Neural crest cell (in vitro differentiated cells): Measurements from ENCODE around the gene CYP3A4. TPM values are rescaled to one million over a fixed set of nuclear protein-coding genes. Genes with fewer than 3 reads are reported as not detected.

ENCODE experiments used
- DNase-seq: peaks from one replicate; pipeline ENCODE4 v3.0.0; 2021; ENCODE audit warnings: low read depth, mixed read lengths, low spot score
- H3K27ac Mint-ChIP-seq: one replicate; pipeline ENCODE4 v1.8.0; 2021; ENCODE audit warnings: mild to moderate bottlenecking, mixed read lengths; ENCODE audit not compliant: unreplicated experiment
- H3K27me3 Mint-ChIP-seq: 2 replicates; pipeline ENCODE4 v1.8.0; 2021; ENCODE audit warnings: low read depth, mild to moderate bottlenecking, mixed read lengths
- H3K36me3 Mint-ChIP-seq: 2 replicates; pipeline ENCODE4 v1.8.0; 2021; ENCODE audit warnings: low read depth, mild to moderate bottlenecking, mixed read lengths
- H3K4me1 Mint-ChIP-seq: 2 replicates; pipeline ENCODE4 v1.8.0; 2021; ENCODE audit warnings: mixed read lengths
- H3K4me3 Mint-ChIP-seq: one replicate; pipeline ENCODE4 v1.8.0; 2021; ENCODE audit warnings: mild to moderate bottlenecking, mixed read lengths
- H3K9me3 Mint-ChIP-seq: 2 replicates; pipeline ENCODE4 v1.8.0; 2021; ENCODE audit warnings: mixed read lengths
- total RNA-seq: library from RNA; stranded (reverse); gene quantifications from 2 replicates; pipeline ENCODE4 v1.2.1, GENCODE V29; 2021
- TF ChIP-seq, protein P1 (sequence below): fragments of 200-600 bp; sonication (generic); conservative IDR thresholded peaks from 2 replicates; pipeline ENCODE4 v1.5.0; 2021; ENCODE audit warnings: antibody characterized with exemption, mild to moderate bottlenecking

The CYP3A4 gene
- total RNA-seq, 1 donor from 2014 or later, result not detected

- TF ChIP-seq, protein P1, sequence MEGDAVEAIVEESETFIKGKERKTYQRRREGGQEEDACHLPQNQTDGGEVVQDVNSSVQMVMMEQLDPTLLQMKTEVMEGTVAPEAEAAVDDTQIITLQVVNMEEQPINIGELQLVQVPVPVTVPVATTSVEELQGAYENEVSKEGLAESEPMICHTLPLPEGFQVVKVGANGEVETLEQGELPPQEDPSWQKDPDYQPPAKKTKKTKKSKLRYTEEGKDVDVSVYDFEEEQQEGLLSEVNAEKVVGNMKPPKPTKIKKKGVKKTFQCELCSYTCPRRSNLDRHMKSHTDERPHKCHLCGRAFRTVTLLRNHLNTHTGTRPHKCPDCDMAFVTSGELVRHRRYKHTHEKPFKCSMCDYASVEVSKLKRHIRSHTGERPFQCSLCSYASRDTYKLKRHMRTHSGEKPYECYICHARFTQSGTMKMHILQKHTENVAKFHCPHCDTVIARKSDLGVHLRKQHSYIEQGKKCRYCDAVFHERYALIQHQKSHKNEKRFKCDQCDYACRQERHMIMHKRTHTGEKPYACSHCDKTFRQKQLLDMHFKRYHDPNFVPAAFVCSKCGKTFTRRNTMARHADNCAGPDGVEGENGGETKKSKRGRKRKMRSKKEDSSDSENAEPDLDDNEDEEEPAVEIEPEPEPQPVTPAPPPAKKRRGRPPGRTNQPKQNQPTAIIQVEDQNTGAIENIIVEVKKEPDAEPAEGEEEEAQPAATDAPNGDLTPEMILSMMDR, result no peak
- DNase-seq, result no peak
- Mint-ChIP-seq H3K27ac (no peak overlapping the region), H3K9me3 (peaks cover 2% of the 10 kb centered on the region), H3K4me3 (no peak overlapping the region), H3K27me3 (peaks cover 45% of the 10 kb centered on the region), H3K4me1 (no peaks in the 10 kb centered on the region), H3K36me3 (no peaks in the 10 kb centered on the region)
These were observed 15.5 kb downstream of the CYP3A4 start for GRCh38 chr7:99768471-99768870.

GRCh38 chr7:99767662-99768061 lies 16.3 kb downstream of the CYP3A4 start:
- no peaks in the 10 kb centered on the region for H3K9me3 Mint-ChIP-seq
- H3K36me3 Mint-ChIP-seq, result no peaks in the 10 kb centered on the region
- no peak overlapping the region for H3K4me3 Mint-ChIP-seq
- H3K4me1 Mint-ChIP-seq, result no peaks in the 10 kb centered on the region
- peaks cover 39% of the 10 kb centered on the region for H3K27me3 Mint-ChIP-seq
- no peak overlapping the region for H3K27ac Mint-ChIP-seq
- no peak for DNase-seq
- TF ChIP-seq, protein P1, result no peak

- Mint-ChIP-seq H3K4me3 (no peak overlapping the region), H3K4me1 (no peaks in the 10 kb centered on the region), H3K27ac (no peak overlapping the region), H3K36me3 (no peaks in the 10 kb centered on the region), H3K27me3 (peaks cover 30% of the 10 kb centered on the region), H3K9me3 (no peaks in the 10 kb centered on the region)
- TF ChIP-seq, protein P1, result no peak
- no peak for DNase-seq
These were observed 17.4 kb downstream of the CYP3A4 start for GRCh38 chr7:99766484-99767099.

DNA sequence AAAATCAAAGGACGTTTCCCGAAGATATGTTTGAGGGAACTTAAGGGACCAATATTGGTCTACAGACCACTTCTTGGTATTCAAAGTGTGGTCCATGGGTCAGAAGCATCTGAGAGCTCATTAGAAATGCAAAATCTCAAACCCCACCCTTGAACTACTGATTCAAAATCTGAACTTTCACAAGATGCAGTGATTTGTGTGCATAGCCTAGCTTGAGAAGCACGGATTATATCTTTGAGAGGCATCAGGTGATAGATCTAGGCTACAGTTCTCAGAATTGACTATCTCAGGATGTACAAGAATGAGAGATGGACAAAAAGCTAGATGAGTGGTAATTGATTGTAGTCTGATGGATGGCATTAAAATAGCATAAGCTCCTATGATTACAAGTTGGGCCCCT lies 19.5 kb downstream of the CYP3A4 start:
- H3K27ac Mint-ChIP-seq, result no peak overlapping the region
- no peaks in the 10 kb centered on the region for H3K36me3 Mint-ChIP-seq
- TF ChIP-seq, protein P1, result no peak
- H3K4me3 Mint-ChIP-seq, result no peak overlapping the region
- H3K9me3 Mint-ChIP-seq, result no peaks in the 10 kb centered on the region
- peaks cover 18% of the 10 kb centered on the region for H3K27me3 Mint-ChIP-seq
- H3K4me1 Mint-ChIP-seq, result no peaks in the 10 kb centered on the region
- no peak for DNase-seq

DNA sequence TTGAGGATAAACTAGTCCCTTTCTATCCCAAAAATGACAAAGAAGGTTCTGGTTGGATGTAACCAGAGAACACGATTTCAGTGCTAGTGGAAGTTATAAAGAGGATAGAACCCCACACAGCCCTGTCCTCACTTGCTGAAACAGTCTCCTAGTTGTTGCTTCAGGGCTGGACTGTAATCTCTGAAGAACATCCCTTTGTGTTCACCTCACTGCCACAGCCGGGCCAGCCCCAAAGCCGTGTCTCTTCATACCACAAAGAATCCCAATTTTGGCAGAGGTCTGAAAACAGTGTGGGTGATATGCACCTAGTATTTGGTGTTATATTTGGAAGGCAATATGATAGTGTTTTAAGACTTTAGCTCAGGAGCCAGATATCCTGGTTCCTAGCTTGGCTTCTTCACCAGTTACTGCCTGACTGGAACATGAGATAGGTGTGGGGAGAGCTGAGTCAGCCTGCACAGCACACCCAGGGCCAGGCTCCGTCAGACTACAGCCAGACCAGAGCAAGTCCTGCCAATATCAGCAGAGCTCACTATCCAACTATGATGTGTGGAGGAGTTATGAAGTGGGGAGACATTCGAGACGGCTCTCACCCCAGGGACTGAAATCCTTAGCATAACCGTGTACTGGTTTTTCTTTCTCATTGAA lies 21.2 kb downstream of the CYP3A4 start:
- Mint-ChIP-seq H3K27me3 (peaks cover 18% of the 10 kb centered on the region), H3K4me3 (no peak overlapping the region), H3K9me3 (no peaks in the 10 kb centered on the region), H3K36me3 (no peaks in the 10 kb centered on the region), H3K27ac (no peak overlapping the region), H3K4me1 (no peaks in the 10 kb centered on the region)
- TF ChIP-seq, protein P1, result no peak
- no peak for DNase-seq
